ENCODE measurements around the gene UBTD1.

Gene UBTD1

GRCh38 chr10:97566336-97566996 is 67.7 kb downstream of the UBTD1 start:
- H3K4me3 ChIP-seq (ENCODE audit: low read depth, low read length) = no peak overlapping the region
- TF ChIP-seq CTCF (IDR thresholded peaks at IDR 0.05; ENCODE audit: low read depth, low read length, missing control alignments) = no peak
- no peak for DNase-seq (ENCODE audit: low read depth)

GRCh38 chr10:97567891-97568290 is 69.2 kb downstream of the UBTD1 start:
- H3K4me3 ChIP-seq (ENCODE audit: low read depth, low read length) = no peak overlapping the region
- no peak for DNase-seq (ENCODE audit: low read depth)
- no peak for TF ChIP-seq CTCF (IDR thresholded peaks at IDR 0.05; ENCODE audit: low read depth, low read length, missing control alignments)

GRCh38 chr10:97570146-97570788 is 71.5 kb downstream of the UBTD1 start:
- TF ChIP-seq CTCF (IDR thresholded peaks at IDR 0.05; ENCODE audit: low read depth, low read length, missing control alignments) = no peak
- DNase-seq (ENCODE audit: low read depth) = no peak
- no peak overlapping the region for H3K4me3 ChIP-seq (ENCODE audit: low read depth, low read length)

- H3K4me3 ChIP-seq (ENCODE audit: low read depth, low read length) = no peak overlapping the region
- TF ChIP-seq CTCF (IDR thresholded peaks at IDR 0.05; ENCODE audit: low read depth, low read length, missing control alignments) = no peak
- no peak for DNase-seq (ENCODE audit: low read depth)
Measured at GRCh38 chr10:97570789-97571471, 72.2 kb downstream of the UBTD1 start.

GRCh38 chr10:97571622-97572021 is 72.9 kb downstream of the UBTD1 start:
- no peak for TF ChIP-seq CTCF (IDR thresholded peaks at IDR 0.05; ENCODE audit: low read depth, low read length, missing control alignments)
- no peak for DNase-seq (ENCODE audit: low read depth)
- no peak overlapping the region for H3K4me3 ChIP-seq (ENCODE audit: low read depth, low read length)

GRCh38 chr10:97572214-97572989 is 73.7 kb downstream of the UBTD1 start, which contains the start of gene ANKRD2:
Gene ANKRD2, plus strand, starts transcription at chr10:97572779. Its CDS starts 10 bp downstream, at chr10:97572789.
- peak; percentile 31 for DNase-seq (ENCODE audit: low read depth)
- H3K4me3 ChIP-seq (ENCODE audit: low read depth, low read length) = no peak within 1 kb of the TSS
- TF ChIP-seq CTCF (IDR thresholded peaks at IDR 0.05; ENCODE audit: low read depth, low read length, missing control alignments) = peak; percentile 95

All from GM12864 (cell line).